Measurements from ENCODE around the gene ADGRB3.

GRCh38 chr6:69129046-69129445 is 494.0 kb downstream of the ADGRB3 start:
- TF ChIP-seq POLR2A (IDR thresholded peaks at IDR 0.05; ENCODE audit: low read length) = no peak
- no peak for TF ChIP-seq GATA1 (IDR thresholded peaks at IDR 0.05; ENCODE audit: low read depth, low read length)
